ENCODE data around the gene DLK1. TPM values are rescaled to one million over a fixed set of nuclear protein-coding genes. Genes with fewer than 3 reads are reported as not detected.

Gene DLK1
- total RNA-seq, 1 donor = not detected

DNA sequence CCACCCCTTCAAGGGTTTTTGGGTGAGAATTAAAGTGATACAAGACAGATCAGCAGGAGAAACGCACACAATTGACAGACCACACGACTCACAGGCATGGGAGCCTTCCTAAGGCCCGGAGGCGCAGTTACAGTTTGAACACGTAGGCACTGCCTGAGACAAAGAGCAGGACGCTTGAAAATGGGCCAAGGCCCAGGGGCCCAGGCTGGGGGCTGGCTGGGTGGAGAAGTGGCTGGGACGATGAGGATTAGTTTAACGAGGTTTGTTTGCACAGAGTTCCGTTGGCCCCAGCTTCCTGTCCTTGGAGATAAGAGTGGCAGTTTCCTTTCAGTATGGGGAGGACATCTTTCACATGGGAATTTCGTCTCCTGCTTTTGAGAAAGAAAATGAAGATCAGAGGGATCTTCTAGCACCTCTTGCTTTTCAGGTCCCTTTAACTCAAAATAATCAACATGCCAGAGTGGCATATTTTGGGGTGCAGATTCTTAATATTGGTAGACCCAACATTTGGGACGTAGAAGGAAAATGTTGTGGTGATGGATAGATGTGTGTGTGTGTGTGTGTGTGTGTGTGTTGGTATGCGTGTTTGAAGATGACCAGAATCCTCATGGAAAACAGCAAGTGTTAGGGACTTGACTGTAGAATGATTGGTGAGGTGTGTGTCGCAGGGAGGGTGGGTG lies 44.6 kb downstream of the DLK1 start:
- Histone ChIP-seq H3K79me2 (ENCODE audit: insufficient read depth, low read length) (no peaks in the 10 kb centered on the region), H3K36me3 (ENCODE audit: insufficient read depth, low read length) (no peaks in the 10 kb centered on the region), H3K4me2 (ENCODE audit: insufficient read depth, low read length) (no peak overlapping the region), H3K9me3 (ENCODE audit: low read depth, low read length) (no peaks in the 10 kb centered on the region), H3K27me3 (ENCODE audit: insufficient read depth, low read length) (peaks cover 38% of the 10 kb centered on the region), H3K4me1 (ENCODE audit: insufficient read depth, low read length) (no peaks in the 10 kb centered on the region), H4K20me1 (ENCODE audit: insufficient read depth, low read length) (no peaks in the 10 kb centered on the region), H3K4me3 (ENCODE audit: insufficient read depth, low read length) (no peak overlapping the region), H3K27ac (ENCODE audit: low read depth, low read length) (no peak overlapping the region), H2AFZ (ENCODE audit: low read length) (no peak overlapping the region)
- no peak for DNase-seq (ENCODE audit: insufficient read length, low spot score, missing footprints)
- TF ChIP-seq, protein P1, sequence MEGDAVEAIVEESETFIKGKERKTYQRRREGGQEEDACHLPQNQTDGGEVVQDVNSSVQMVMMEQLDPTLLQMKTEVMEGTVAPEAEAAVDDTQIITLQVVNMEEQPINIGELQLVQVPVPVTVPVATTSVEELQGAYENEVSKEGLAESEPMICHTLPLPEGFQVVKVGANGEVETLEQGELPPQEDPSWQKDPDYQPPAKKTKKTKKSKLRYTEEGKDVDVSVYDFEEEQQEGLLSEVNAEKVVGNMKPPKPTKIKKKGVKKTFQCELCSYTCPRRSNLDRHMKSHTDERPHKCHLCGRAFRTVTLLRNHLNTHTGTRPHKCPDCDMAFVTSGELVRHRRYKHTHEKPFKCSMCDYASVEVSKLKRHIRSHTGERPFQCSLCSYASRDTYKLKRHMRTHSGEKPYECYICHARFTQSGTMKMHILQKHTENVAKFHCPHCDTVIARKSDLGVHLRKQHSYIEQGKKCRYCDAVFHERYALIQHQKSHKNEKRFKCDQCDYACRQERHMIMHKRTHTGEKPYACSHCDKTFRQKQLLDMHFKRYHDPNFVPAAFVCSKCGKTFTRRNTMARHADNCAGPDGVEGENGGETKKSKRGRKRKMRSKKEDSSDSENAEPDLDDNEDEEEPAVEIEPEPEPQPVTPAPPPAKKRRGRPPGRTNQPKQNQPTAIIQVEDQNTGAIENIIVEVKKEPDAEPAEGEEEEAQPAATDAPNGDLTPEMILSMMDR (IDR thresholded peaks at IDR 0.05; ENCODE audit: extremely low read depth, low read depth, low read length) = no peak

DNA sequence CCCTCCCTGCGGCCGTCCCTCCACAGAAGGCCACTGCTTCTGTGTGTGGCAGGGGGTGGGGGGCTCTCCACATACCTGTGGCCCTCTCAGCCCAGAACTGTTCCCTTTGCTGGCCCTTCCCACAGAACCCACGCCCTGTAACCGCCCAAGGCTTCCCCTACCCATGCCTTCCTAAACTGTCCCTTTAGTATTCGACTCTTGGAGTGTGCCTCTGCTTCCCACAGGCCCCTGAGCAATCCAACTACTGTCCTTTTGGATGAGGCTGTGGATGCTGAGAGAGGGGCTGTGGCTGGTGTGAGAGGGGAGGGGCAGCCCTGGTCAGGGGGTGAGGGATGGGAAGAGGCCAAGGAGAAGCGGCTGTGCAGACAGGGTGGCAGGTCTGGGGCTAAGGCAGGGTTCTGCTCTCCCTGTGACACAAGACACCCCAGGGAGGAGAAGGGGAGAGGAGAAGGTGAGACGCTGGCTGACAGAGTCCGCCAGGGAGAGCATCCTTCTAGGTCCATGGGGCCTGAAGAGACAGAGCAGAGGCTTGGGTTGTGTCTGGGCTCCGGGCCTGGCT lies 46.0 kb downstream of the DLK1 start:
- Histone ChIP-seq H3K4me1 (ENCODE audit: insufficient read depth, low read length) (no peaks in the 10 kb centered on the region), H3K9me3 (ENCODE audit: low read depth, low read length) (no peaks in the 10 kb centered on the region), H2AFZ (ENCODE audit: low read length) (no peak overlapping the region), H3K27me3 (ENCODE audit: insufficient read depth, low read length) (peaks cover 40% of the 10 kb centered on the region), H3K36me3 (ENCODE audit: insufficient read depth, low read length) (no peaks in the 10 kb centered on the region), H3K4me3 (ENCODE audit: insufficient read depth, low read length) (no peak overlapping the region), H3K27ac (ENCODE audit: low read depth, low read length) (no peak overlapping the region), H4K20me1 (ENCODE audit: insufficient read depth, low read length) (no peaks in the 10 kb centered on the region), H3K79me2 (ENCODE audit: insufficient read depth, low read length) (no peaks in the 10 kb centered on the region), H3K4me2 (ENCODE audit: insufficient read depth, low read length) (no peak overlapping the region)
- TF ChIP-seq, protein P1 (IDR thresholded peaks at IDR 0.05; ENCODE audit: extremely low read depth, low read depth, low read length) = no peak
- no peak for DNase-seq (ENCODE audit: insufficient read length, low spot score, missing footprints)

DNA sequence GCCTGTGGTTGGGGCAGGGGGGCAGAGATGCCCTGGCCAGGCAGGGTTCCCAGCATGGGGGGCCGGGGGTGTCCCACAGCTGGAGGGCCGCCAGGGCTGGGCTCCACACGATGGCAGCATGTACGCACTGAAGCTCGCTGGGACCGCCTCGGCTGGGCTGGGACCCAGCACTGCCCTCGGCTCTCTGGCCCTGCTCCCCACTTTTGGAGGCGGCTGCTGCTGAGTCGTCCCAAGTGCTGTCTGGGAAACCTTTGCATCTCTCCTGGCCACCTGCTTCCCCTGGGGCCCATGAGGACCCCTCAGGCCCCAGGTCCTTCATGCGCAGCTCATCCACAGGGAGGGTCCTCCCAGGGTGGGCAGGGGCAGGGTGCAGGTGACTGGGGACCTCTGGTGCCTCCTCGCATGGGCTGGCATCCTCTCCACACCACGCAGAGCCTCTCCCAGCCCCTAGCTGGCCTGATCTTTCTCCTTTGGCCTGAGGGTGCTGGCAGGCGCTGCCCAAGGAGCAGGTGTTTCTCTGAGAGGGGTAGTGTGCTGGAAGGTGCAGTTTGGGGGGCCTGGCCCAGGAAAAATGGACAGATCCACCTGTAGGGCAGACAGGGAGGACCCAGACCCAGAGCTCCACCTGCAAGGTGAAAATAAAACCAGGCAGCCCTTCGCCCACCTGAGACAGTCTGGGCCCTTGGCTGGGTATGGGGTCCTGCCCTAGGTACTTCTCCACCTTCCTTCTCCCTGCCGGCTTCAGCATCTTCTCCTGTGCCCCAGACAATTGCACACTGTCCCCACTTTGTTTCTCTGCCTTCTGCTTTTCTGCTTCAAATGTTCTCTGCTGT lies 46.9 kb downstream of the DLK1 start:
- Histone ChIP-seq H3K4me1 (ENCODE audit: insufficient read depth, low read length) (no peaks in the 10 kb centered on the region), H4K20me1 (ENCODE audit: insufficient read depth, low read length) (no peaks in the 10 kb centered on the region), H3K27ac (ENCODE audit: low read depth, low read length) (no peak overlapping the region), H3K79me2 (ENCODE audit: insufficient read depth, low read length) (no peaks in the 10 kb centered on the region), H3K9me3 (ENCODE audit: low read depth, low read length) (no peaks in the 10 kb centered on the region), H3K4me3 (ENCODE audit: insufficient read depth, low read length) (no peak overlapping the region), H3K4me2 (ENCODE audit: insufficient read depth, low read length) (no peak overlapping the region), H3K27me3 (ENCODE audit: insufficient read depth, low read length) (peaks cover 48% of the 10 kb centered on the region), H2AFZ (ENCODE audit: low read length) (no peak overlapping the region), H3K36me3 (ENCODE audit: insufficient read depth, low read length) (no peaks in the 10 kb centered on the region)
- no peak for DNase-seq (ENCODE audit: insufficient read length, low spot score, missing footprints)
- TF ChIP-seq, protein P1 (IDR thresholded peaks at IDR 0.05; ENCODE audit: extremely low read depth, low read depth, low read length) = no peak

DNA sequence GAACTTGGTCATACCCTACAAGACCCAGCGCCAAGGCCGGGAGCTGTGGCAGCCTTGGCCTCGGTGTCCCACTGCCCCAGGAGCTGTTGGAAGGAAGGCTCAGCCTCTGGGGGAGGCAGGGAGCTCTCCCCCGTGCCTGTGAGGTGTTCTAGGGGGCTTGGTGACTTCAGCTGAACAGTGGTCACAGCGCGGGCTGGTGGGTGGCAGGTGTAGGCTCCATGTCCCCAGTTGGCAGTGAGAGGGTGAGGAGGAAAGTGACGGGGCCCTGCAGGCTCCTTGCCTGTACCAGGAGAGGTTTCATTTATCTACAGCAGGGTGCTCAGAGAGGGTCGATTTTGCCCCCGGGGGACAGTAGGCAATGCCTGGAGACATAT lies 47.5 kb downstream of the DLK1 start:
- H4K20me1 ChIP-seq (ENCODE audit: insufficient read depth, low read length) = no peaks in the 10 kb centered on the region
- H3K9me3 ChIP-seq (ENCODE audit: low read depth, low read length) = no peaks in the 10 kb centered on the region
- H3K79me2 ChIP-seq (ENCODE audit: insufficient read depth, low read length) = no peaks in the 10 kb centered on the region
- no peak overlapping the region for H3K27ac ChIP-seq (ENCODE audit: low read depth, low read length)
- no peaks in the 10 kb centered on the region for H3K4me1 ChIP-seq (ENCODE audit: insufficient read depth, low read length)
- H3K36me3 ChIP-seq (ENCODE audit: insufficient read depth, low read length) = no peaks in the 10 kb centered on the region
- H2AFZ ChIP-seq (ENCODE audit: low read length) = no peak overlapping the region
- H3K27me3 ChIP-seq (ENCODE audit: insufficient read depth, low read length) = peaks cover 50% of the 10 kb centered on the region
- no peak overlapping the region for H3K4me2 ChIP-seq (ENCODE audit: insufficient read depth, low read length)
- no peak overlapping the region for H3K4me3 ChIP-seq (ENCODE audit: insufficient read depth, low read length)
- TF ChIP-seq, protein P1 (IDR thresholded peaks at IDR 0.05; ENCODE audit: extremely low read depth, low read depth, low read length) = no peak
- no peak for DNase-seq (ENCODE audit: insufficient read length, low spot score, missing footprints)

Measured in osteoblast (primary cell).